Measurements from ENCODE around the gene COL2A1. TPM values are rescaled to one million over a fixed set of nuclear protein-coding genes. Genes with fewer than 3 reads are reported as not detected.

COL2A1 gene
- total RNA-seq, 1 donor from 2014 or later, result not detected

- H3K27me3 ChIP-seq (ENCODE audit: low read depth), result peaks cover 20% of the 10 kb centered on the region
- no peak for DNase-seq
- H3K4me3 ChIP-seq, result no peak overlapping the region
- intact Hi-C loops (cut with micrococcal nuclease), result no loop called here
- TF ChIP-seq CTCF (IDR thresholded peaks at IDR 0.05; ENCODE audit: borderline replicate concordance), result no peak
- no peaks in the 10 kb centered on the region for H3K36me3 ChIP-seq
- H3K27ac ChIP-seq (replicated peaks), result no peak overlapping the region
- H3K4me1 ChIP-seq, result peaks cover 7% of the 10 kb centered on the region
- H3K9me3 ChIP-seq (replicated peaks), result no peaks in the 10 kb centered on the region
Observed at GRCh38 chr12:47985596-47986290, 18.5 kb downstream of the COL2A1 start.

- Histone ChIP-seq H3K27ac (replicated peaks) (no peak overlapping the region), H3K9me3 (replicated peaks) (no peaks in the 10 kb centered on the region), H3K36me3 (no peaks in the 10 kb centered on the region), H3K27me3 (ENCODE audit: low read depth) (peaks cover 20% of the 10 kb centered on the region), H3K4me1 (peaks cover 7% of the 10 kb centered on the region), H3K4me3 (no peak overlapping the region)
- TF ChIP-seq CTCF (IDR thresholded peaks at IDR 0.05; ENCODE audit: borderline replicate concordance), result no peak
- intact Hi-C loops (cut with micrococcal nuclease), result no loop called here
- no peak for DNase-seq
Observed at GRCh38 chr12:47984331-47984801, 19.9 kb downstream of the COL2A1 start.

GRCh38 chr12:47983541-47984115, 20.6 kb downstream of the COL2A1 start:
- intact Hi-C loops (cut with micrococcal nuclease), result no loop called here
- Histone ChIP-seq H3K4me3 (no peak overlapping the region), H3K27ac (replicated peaks) (no peak overlapping the region), H3K9me3 (replicated peaks) (no peaks in the 10 kb centered on the region), H3K4me1 (peaks cover 7% of the 10 kb centered on the region), H3K36me3 (no peaks in the 10 kb centered on the region), H3K27me3 (ENCODE audit: low read depth) (peaks cover 20% of the 10 kb centered on the region)
- TF ChIP-seq CTCF (IDR thresholded peaks at IDR 0.05; ENCODE audit: borderline replicate concordance), result no peak
- no peak for DNase-seq

GRCh38 chr12:47982770-47983169, 21.5 kb downstream of the COL2A1 start:
- no peaks in the 10 kb centered on the region for H3K4me1 ChIP-seq
- DNase-seq, result no peak
- no peak overlapping the region for H3K4me3 ChIP-seq
- no peaks in the 10 kb centered on the region for H3K36me3 ChIP-seq
- no peak for TF ChIP-seq CTCF (IDR thresholded peaks at IDR 0.05; ENCODE audit: borderline replicate concordance)
- intact Hi-C loops (cut with micrococcal nuclease), result no loop called here
- H3K27me3 ChIP-seq (ENCODE audit: low read depth), result peaks cover 20% of the 10 kb centered on the region
- no peaks in the 10 kb centered on the region for H3K9me3 ChIP-seq (replicated peaks)
- no peak overlapping the region for H3K27ac ChIP-seq (replicated peaks)

- DNase-seq, result no peak
- Histone ChIP-seq H3K4me1 (no peaks in the 10 kb centered on the region), H3K4me3 (no peak overlapping the region), H3K27ac (replicated peaks) (no peak overlapping the region), H3K9me3 (replicated peaks) (no peaks in the 10 kb centered on the region), H3K27me3 (ENCODE audit: low read depth) (peaks cover 20% of the 10 kb centered on the region), H3K36me3 (no peaks in the 10 kb centered on the region)
- intact Hi-C loops (cut with micrococcal nuclease), result no loop called here
- TF ChIP-seq CTCF (IDR thresholded peaks at IDR 0.05; ENCODE audit: borderline replicate concordance), result no peak
Observed at GRCh38 chr12:47982311-47982710, 22.0 kb downstream of the COL2A1 start.

Measured in left ventricle myocardium inferior (tissue), 1 donor.